K562 (cell line): ENCODE measurements around the gene ACADVL. TPM values are rescaled to one million over a fixed set of nuclear protein-coding genes. Genes with fewer than 3 reads are reported as not detected.
"Not testable (repeated sequence)": the region's sequence is repeated elsewhere in the genome, so short reads cannot be mapped to it uniquely, and the experiment has no call there.

Source experiments
- ATAC-seq: fragments of 200-7000 bp; cut with Tn5 transposase; 3 replicates; pipeline ENCODE4 v1.9.1; 2020; ENCODE audit warnings: moderate library complexity
- BruUV-seq: library from RNA; stranded (reverse); fragments of 400-500 nt; replicated peaks from 2 replicates; lab custom pipeline; 2021; lab: Mats Ljungman, UMichigan
- CTCF ChIA-PET: fragments of 300-600 bp; formaldehyde crosslinking; extraction: SDS; loops from one replicate; lab custom pipeline; 2021; ENCODE audit warnings: low intra/inter-chr PET ratio; lab: Yijun Ruan, JAX
- POLR2A ChIA-PET: fragments of 300-600, 350-650 bp; sonication (Branson Sonifier 250); formaldehyde crosslinking; extraction: SDS; loops from one replicate; lab custom pipeline; 2021; ENCODE audit warnings: antibody characterized with exemption, inconsistent platforms; lab: Yijun Ruan, JAX
- DNase-seq, 4 experiments: peaks; one replicate each; pipeline versions ENCODE4 v3.0.0 to v3.0.0-alpha.2; 2011 to 2018; ENCODE audit warnings: low spot score in 3 of 4, mixed read lengths in 3 of 4; ENCODE audit errors: extremely low read depth in 1 of 4
- FAIRE-seq: peaks from 2 replicates; lab custom pipeline; 2011; peaks lifted over from hg19 to GRCh38; lab: Jason Lieb, UNC
- H2AFZ ChIP-seq: 2 replicates; pipeline ENCODE4 v1.6.0; 2011; ENCODE audit warnings: low read depth, low read length, control low read depth, inconsistent platforms
- H3K27ac ChIP-seq: fragments of 200-600 bp; 3 replicates; pipeline ENCODE4 v1.8.0; 2011; ENCODE audit warnings: low read depth, mild to moderate bottlenecking, control low read depth, inconsistent platforms, low read length, moderate library complexity, mixed read lengths; ENCODE audit errors: extremely low read depth
- H3K27me3 ChIP-seq, 2 experiments: fragments of 300-600 bp in 1 of 2; 2 replicates in 1 of 2; 3 replicates in 1 of 2; pipeline versions ENCODE4 v1.6.0 to v1.8.0; 2011; ENCODE audit warnings: inconsistent platforms in 2 of 2, low read length in 2 of 2, mild to moderate bottlenecking in 1 of 2, mixed read lengths in 1 of 2, moderate library complexity in 1 of 2; ENCODE audit not compliant: control insufficient read depth in 2 of 2, insufficient read depth in 2 of 2
- H3K36me3 ChIP-seq: fragments of 300-600 bp; 3 replicates; pipeline ENCODE4 v1.8.0; 2011; ENCODE audit warnings: mild to moderate bottlenecking, low read length, inconsistent platforms; ENCODE audit not compliant: control insufficient read depth, insufficient read depth
- H3K4me1 ChIP-seq, 2 experiments: fragments of 200-600 bp in 1 of 2; replicated peaks in 1 of 2; 2 replicates in 1 of 2; 3 replicates in 1 of 2; pipeline versions ENCODE4 v1.5.1 to v1.8.0; 2011; ENCODE audit warnings: inconsistent platforms in 2 of 2, low read length in 2 of 2, mild to moderate bottlenecking in 1 of 2, mixed read lengths in 1 of 2, moderate library complexity in 1 of 2; ENCODE audit not compliant: control insufficient read depth in 2 of 2, insufficient read depth in 2 of 2
- H3K4me2 ChIP-seq: 2 replicates; pipeline ENCODE4 v1.6.1; 2011; ENCODE audit warnings: low read length, control low read depth, inconsistent platforms, mixed read lengths; ENCODE audit not compliant: insufficient read depth
- H3K4me3 ChIP-seq: fragments of 200-600 bp; sonication (generic), shearing (Covaris generic); 2 replicates; pipeline ENCODE4 v1.5.1; 2016; ENCODE audit warnings: control low read depth, inconsistent platforms
- H3K79me2 ChIP-seq: fragments of 200-600 bp; 3 replicates; pipeline ENCODE4 v1.8.0; 2011; ENCODE audit warnings: low read length, inconsistent platforms; ENCODE audit not compliant: control insufficient read depth, insufficient read depth
- H3K9ac ChIP-seq, 2 experiments: 2 replicates each; pipeline versions ENCODE4 v1.6.0 to v1.6.1; 2011; ENCODE audit warnings: low read depth in 2 of 2, low read length in 2 of 2, control low read depth in 1 of 2, inconsistent platforms in 1 of 2, mild to moderate bottlenecking in 1 of 2, mixed read lengths in 1 of 2; ENCODE audit not compliant: insufficient read depth in 1 of 2
- H3K9me1 ChIP-seq: one replicate; pipeline ENCODE4 v1.6.0; 2011; ENCODE audit warnings: inconsistent platforms, mild to moderate bottlenecking, low read length, moderate library complexity; ENCODE audit not compliant: control insufficient read depth, insufficient read depth
- H3K9me3 ChIP-seq: replicated peaks from 2 replicates; pipeline ENCODE4 v1.5.1; 2011; ENCODE audit warnings: low read depth, low read length, inconsistent platforms; ENCODE audit not compliant: control insufficient read depth, insufficient read depth
- H4K20me1 ChIP-seq: replicated peaks from 2 replicates; pipeline ENCODE4 v1.6.1; 2011; ENCODE audit warnings: low read length, inconsistent platforms, mixed read lengths; ENCODE audit not compliant: control insufficient read depth, insufficient read depth
- NFIC ChIP-seq: fragments of 450-650 bp; IDR thresholded peaks from 2 replicates; pipeline ENCODE4 v1.6.1; 2017; ENCODE audit warnings: mild to moderate bottlenecking, inconsistent platforms
- TCF7L2 ChIP-seq: fragments of 150-350 bp; IDR thresholded peaks from 2 replicates; pipeline ENCODE4 v1.6.1; 2016; ENCODE audit warnings: low read depth, mild to moderate bottlenecking, low read length, moderate library complexity
- ZNF121 ChIP-seq: sonication (generic); formaldehyde crosslinking; conservative IDR thresholded peaks from 2 replicates; pipeline ENCODE4 v1.8.0; 2022; ENCODE audit warnings: missing genetic modification reagents
- WGBS: fragments of 100-300 bp; shearing (Covaris generic); methylation state at CpG from one replicate; pipeline ENCODE4 v1.1.6; 2016; ENCODE audit warnings: low coverage, mixed read lengths; ENCODE audit not compliant: insufficient coverage; ENCODE audit errors: missing lambda C conversion rate; 5-methylcytosine and 5-hydroxymethylcytosine counted together
- in situ Hi-C: fragments of 300-500 bp; cut with MboI; formaldehyde crosslinking; loops from 4 replicates; pipeline ENCODE4 v1.15.0; 2018; ENCODE audit warnings: inconsistent platforms, mixed read lengths
- intact Hi-C: fragments of 100-400 bp; cut with micrococcal nuclease; formaldehyde crosslinking; loops from 2 replicates; pipeline ENCODE4 v1.14.2; 2022
- polyA plus RNA-seq, 8 experiments: library from polyadenylated mRNA; depleted of rRNA in 4 of 8; stranded (reverse) in 5 of 8; unstranded in 3 of 8; fragments of >200 nt; fragmentation: Nextera tagmentation in 2 of 8; fragmentation: Illumina TruSeq in 1 of 8; extraction: Ambion mirVana in 2 of 8; extraction: Trizol in 1 of 8; gene quantifications; 2 replicates each; pipeline versions ENCODE4 v1.2.1 to v1.2.3, GENCODE V29; 2011 to 2014; ENCODE audit warnings: inconsistent platforms in 1 of 8, missing spikeins in 1 of 8
- total RNA-seq, 7 experiments: library from RNA; depleted of rRNA in 6 of 7; stranded (reverse); fragments of >200 nt in 6 of 7; fragmentation: Illumina TruSeq in 2 of 7; extraction: Trizol in 2 of 7; gene quantifications; 2 replicates each; pipeline versions ENCODE4 v1.2.1 to v1.2.3, GENCODE V29; 2011 to 2021; ENCODE audit warnings: low replicate concordance in 1 of 7

ACADVL gene
- total and polyA plus RNA-seq, 9 of the 15 experiments (the other 6 are each of a cell fraction or from before 2014, with no cell fraction given): 25.5 to 449 (median 214) TPM

DNA sequence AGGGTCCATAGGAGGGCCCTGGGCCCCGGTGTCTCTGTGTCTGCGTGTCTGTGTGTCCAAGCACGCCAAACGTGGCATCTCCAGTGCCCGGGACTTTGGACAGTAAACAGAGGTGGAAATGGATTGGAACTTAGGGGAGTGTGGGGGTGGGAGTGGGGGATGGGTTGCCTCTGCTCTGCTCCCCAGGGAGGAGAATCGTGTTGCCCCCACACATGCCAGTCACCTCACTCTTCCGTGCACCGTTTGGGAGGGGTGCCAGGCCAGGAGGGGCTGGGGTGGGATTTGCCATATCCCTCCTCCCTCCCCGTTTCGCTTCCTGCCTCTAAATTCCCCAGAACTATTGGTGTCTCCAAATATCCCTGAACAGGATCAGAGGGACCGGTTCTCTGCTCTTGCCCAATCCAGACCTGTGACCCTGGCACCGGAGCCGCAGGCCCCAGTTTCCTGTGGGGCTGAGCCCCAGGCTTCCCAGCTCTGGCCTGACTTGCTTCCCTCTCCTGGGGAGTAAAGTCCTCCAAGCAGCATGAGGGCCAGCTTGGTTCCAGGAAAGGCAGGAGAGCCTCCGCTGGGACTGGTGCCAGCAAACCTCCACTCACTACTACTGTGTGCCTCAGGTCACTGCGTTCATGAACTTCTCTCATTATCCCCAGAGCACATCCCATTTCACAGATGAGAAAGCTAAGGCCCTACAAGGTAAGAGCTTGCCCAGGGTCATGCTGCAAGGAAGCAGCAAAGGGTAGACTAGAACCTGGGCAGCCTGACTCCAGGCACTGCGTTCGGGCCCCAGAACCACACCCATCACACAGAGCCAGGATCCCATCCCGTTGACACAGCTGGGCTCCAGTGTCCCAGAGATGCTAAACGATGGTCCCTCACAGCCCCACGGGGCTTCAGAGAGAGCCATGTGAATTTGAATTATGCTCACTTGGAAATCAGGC lies 40.2 kb upstream of the ACADVL start, which contains the start of gene ASGR1:
Gene ASGR1, minus strand, starts transcription at position 54 of the 938 bp plus-strand sequence. CDS start 807 bp downstream, outside the sequence.
- intact Hi-C loops (no loop called here), in situ Hi-C loops (no loop called here)
- Histone ChIP-seq H3K4me2 (peak within 1 kb of the TSS; percentile 88), H3K9me1 (no peaks in the 10 kb centered on the region), H3K36me3 (no peaks in the 10 kb centered on the region), H2AFZ (peak within 1 kb of the TSS; percentile 92), H3K4me1 (peaks cover 3 to 15% of the 10 kb centered on the region in 2 experiments; a peak in 3 of 5 replicates), H4K20me1 (no peaks in the 10 kb centered on the region), H3K4me3 (peak within 1 kb of the TSS; percentile 36), H3K9me3 (0 out of 2 replicates have a peak, but pooled peaks cover 3% of the 10 kb centered on the region), H3K27ac (no peak within 1 kb of the TSS; the same call in 2 of the 3 replicates), H3K27me3 (peaks cover 0 to 6% of the 10 kb centered on the region in 2 experiments; a peak in 2 of 5 replicates), H3K9ac (peak within 1 kb of the TSS; percentile 40 to 53; a peak in 3 of 4 replicates), H3K79me2 (no peaks in the 10 kb centered on the region)
- ChIA-PET CTCF (no interaction called here), POLR2A (no interaction called here)
- DNase-seq (no peak), FAIRE-seq (no peak), ATAC-seq (no peak)
- TF ChIP-seq TCF7L2: no peak
- 0 out of 2 replicates have a peak, but pooled peaks have one; percentile 20 for TF ChIP-seq NFIC
- BruUV-seq: no TSS peak
- 15% methylated on average over 13 of the region's 20 CpGs for WGBS

DNA sequence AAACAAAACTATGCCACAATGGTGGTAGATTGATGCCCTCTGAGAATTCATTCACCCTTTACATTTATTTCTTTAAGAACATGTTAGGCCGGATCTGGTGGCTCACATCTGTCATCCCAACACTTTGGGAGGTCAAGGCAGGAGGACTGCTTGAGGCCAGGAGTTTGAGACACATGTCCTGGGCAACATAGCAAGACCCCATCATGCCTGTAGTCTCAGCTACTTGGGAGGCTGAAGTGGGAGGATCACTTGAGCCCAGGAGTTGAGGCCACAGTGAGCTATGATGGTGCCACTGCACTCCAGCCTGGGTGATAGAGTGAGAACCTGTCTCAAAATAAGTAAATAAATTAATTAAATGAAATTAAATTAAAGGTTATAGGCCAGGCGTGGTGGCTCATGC lies 37.6 kb upstream of the ACADVL start:
- intact Hi-C loops, POLR2A ChIA-PET: not testable (repeated sequence)
- H3K4me1 ChIP-seq: peaks cover 3 to 13% of the 10 kb centered on the region in 2 experiments; a peak in 3 of 5 replicates

More for the DNA sequence above, 37.6 kb upstream of the ACADVL start:
- H3K9ac ChIP-seq, H3K9me3 ChIP-seq, FAIRE-seq, H3K79me2 ChIP-seq, H3K4me3 ChIP-seq, H4K20me1 ChIP-seq, H2AFZ ChIP-seq, H3K27ac ChIP-seq, DNase-seq, in situ Hi-C loops, ATAC-seq, H3K9me1 ChIP-seq, H3K4me2 ChIP-seq, H3K36me3 ChIP-seq, CTCF ChIA-PET, BruUV-seq, H3K27me3 ChIP-seq: not testable (repeated sequence)
- peak; percentile 46; the same call in 1 of the 2 replicates for TF ChIP-seq ZNF121 (CRISPR knock-in tag)
- 8% methylated on average over 1 of the region's 2 CpGs for WGBS
